Colonic mucosa (tissue), 4 donors: Measurements from ENCODE around the gene VPS35L. TPM values are rescaled to one million over a fixed set of nuclear protein-coding genes. Genes with fewer than 3 reads are reported as not detected.

Experiments
- DNase-seq: peaks from one replicate; pipeline ENCODE4 v3.0.0-alpha.2; 2020
- H3K27ac ChIP-seq: fragments of 200-600 bp; one replicate; pipeline ENCODE4 v1.8.0; 2021
- H3K27me3 ChIP-seq: fragments of 200-600 bp; one replicate; pipeline ENCODE4 v1.8.0; 2021
- H3K36me3 ChIP-seq: fragments of 200-600 bp; one replicate; pipeline ENCODE4 v1.8.0; 2021
- H3K4me1 ChIP-seq: fragments of 200-600 bp; one replicate; pipeline ENCODE4 v1.8.0; 2021; ENCODE audit warnings: mild to moderate bottlenecking
- H3K4me3 ChIP-seq: fragments of 200-600 bp; one replicate; pipeline ENCODE4 v1.8.0; 2021
- H3K9ac ChIP-seq, 2 donors: one replicate each; pipeline ENCODE4 v1.7.0; 2013; ENCODE audit warnings: control low read depth in 2 of 2, low read depth in 2 of 2, low read length in 2 of 2
- H3K9me3 ChIP-seq: fragments of 200-600 bp; one replicate; pipeline ENCODE4 v1.8.0; 2021
- CTCF ChIP-seq: fragments of 200-600 bp; IDR thresholded peaks from one replicate; pipeline ENCODE4 v1.8.0; 2022; ENCODE audit warnings: antibody characterized with exemption, mild to moderate bottlenecking
- intact Hi-C: fragments of 100-400 bp; cut with DNase I; formaldehyde crosslinking; loops from one replicate; pipeline ENCODE4 v1.14.1; 2022
- total RNA-seq, 2 donors: library from RNA; stranded (reverse); fragmentation: NEBNext Ultra II Directional in 1 of 2; extraction: Animal tissue kit (Norgen Biotek cat#: 25700) in 1 of 2; gene quantifications; one replicate each; pipeline ENCODE4 v1.2.1, GENCODE V29; 2021
- donor health status: healthy.
- donor health status: DM: no; HTN: no; CAD: no.
- donor health status: DM: no; HTN: no; CAD: no.

The VPS35L gene
- total RNA-seq, 2 donors from 2014 or later: 38.0 to 43.7 TPM

GRCh38 chr16:19639986-19640421 is 84.5 kb downstream of the VPS35L start:
- peaks cover 6% of the 10 kb centered on the region for H3K36me3 ChIP-seq
- no peak overlapping the region for H3K9ac ChIP-seq
- TF ChIP-seq CTCF: no peak
- no peak for DNase-seq
- no peaks in the 10 kb centered on the region for H3K4me1 ChIP-seq
- H3K9me3 ChIP-seq: no peaks in the 10 kb centered on the region
- H3K27ac ChIP-seq: no peak overlapping the region
- intact Hi-C loops: no loop called here
- no peak overlapping the region for H3K4me3 ChIP-seq
- no peaks in the 10 kb centered on the region for H3K27me3 ChIP-seq

DNA sequence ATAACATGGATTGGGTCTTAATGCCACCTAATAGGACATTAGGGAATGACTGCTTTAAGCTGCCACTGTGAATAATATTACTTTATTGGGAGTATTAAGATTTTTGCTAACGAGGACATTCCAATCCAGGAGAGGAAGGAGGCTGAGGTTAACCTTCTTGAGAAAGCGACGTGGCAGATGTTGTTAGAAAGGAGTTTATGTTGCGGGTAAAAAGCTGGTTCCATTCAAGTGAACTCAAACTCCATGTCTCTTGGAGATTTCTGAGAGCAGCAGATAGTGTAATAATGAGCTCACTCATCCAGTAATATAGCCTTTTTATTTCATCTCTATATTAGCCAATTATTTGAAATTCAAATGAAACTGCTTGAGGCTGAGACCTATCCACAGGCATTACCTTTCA is 87.0 kb downstream of the VPS35L start:
- TF ChIP-seq CTCF: no peak
- Histone ChIP-seq H3K27ac (no peak overlapping the region), H3K9ac (no peak overlapping the region), H3K9me3 (no peaks in the 10 kb centered on the region), H3K4me1 (no peaks in the 10 kb centered on the region), H3K36me3 (no peaks in the 10 kb centered on the region), H3K27me3 (no peaks in the 10 kb centered on the region), H3K4me3 (no peak overlapping the region)
- DNase-seq: no peak
- intact Hi-C loops: no loop called here

GRCh38 chr16:19644877-19645276 is 89.4 kb downstream of the VPS35L start:
- Histone ChIP-seq H3K4me1 (no peaks in the 10 kb centered on the region), H3K9me3 (no peaks in the 10 kb centered on the region), H3K27ac (no peak overlapping the region), H3K4me3 (no peak overlapping the region), H3K9ac (no peak overlapping the region), H3K27me3 (no peaks in the 10 kb centered on the region), H3K36me3 (no peaks in the 10 kb centered on the region)
- TF ChIP-seq CTCF: no peak
- peak; percentile 21 for DNase-seq
- intact Hi-C loops: no loop called here

- H3K27ac ChIP-seq: no peak overlapping the region
- H3K4me1 ChIP-seq: no peaks in the 10 kb centered on the region
- no peak for TF ChIP-seq CTCF
- DNase-seq: peak; percentile 21
- H3K27me3 ChIP-seq: no peaks in the 10 kb centered on the region
- H3K9me3 ChIP-seq: no peaks in the 10 kb centered on the region
- H3K36me3 ChIP-seq: no peaks in the 10 kb centered on the region
- intact Hi-C loops: no loop called here
- H3K9ac ChIP-seq: no peak overlapping the region
- H3K4me3 ChIP-seq: no peak overlapping the region
These were observed 90.1 kb downstream of the VPS35L start for GRCh38 chr16:19645557-19645981.

DNA sequence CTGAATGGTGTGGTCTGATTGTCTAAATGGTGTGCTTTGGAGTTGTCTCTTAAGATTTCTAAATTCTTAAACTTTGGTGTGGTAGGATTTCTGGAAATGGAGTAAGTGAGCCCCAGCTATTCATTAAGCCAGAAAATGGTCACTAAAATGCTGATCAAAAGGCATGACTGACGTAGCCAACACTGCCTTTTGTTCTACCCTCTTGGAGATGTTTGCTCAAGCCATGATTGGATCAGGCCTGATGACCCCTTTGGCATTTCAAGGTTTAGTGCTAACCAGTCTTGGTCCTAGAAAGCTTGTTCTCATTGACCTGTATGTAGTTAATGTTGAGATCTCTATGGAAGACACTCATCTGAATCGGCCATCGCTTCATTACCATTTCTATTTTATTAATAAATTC is 94.5 kb downstream of the VPS35L start:
- Histone ChIP-seq H3K4me3 (no peak overlapping the region), H3K27me3 (no peaks in the 10 kb centered on the region), H3K9me3 (no peaks in the 10 kb centered on the region), H3K4me1 (no peaks in the 10 kb centered on the region), H3K9ac (no peak overlapping the region), H3K27ac (no peak overlapping the region), H3K36me3 (peaks cover 6% of the 10 kb centered on the region)
- no peak for DNase-seq
- TF ChIP-seq CTCF: no peak
- intact Hi-C loops: no loop called here

GRCh38 chr16:19654147-19654546 is 98.6 kb downstream of the VPS35L start:
- H3K4me1 ChIP-seq: no peaks in the 10 kb centered on the region
- H3K36me3 ChIP-seq: peaks cover 6% of the 10 kb centered on the region
- H3K27me3 ChIP-seq: no peaks in the 10 kb centered on the region
- no peak overlapping the region for H3K27ac ChIP-seq
- intact Hi-C loops: no loop called here
- no peak for DNase-seq
- H3K9ac ChIP-seq: no peak overlapping the region
- H3K9me3 ChIP-seq: no peaks in the 10 kb centered on the region
- H3K4me3 ChIP-seq: no peak overlapping the region
- TF ChIP-seq CTCF: no peak
